NCI-H82 treated with DMSO at 0.1 percent for 48 hours (cell line): Measurements from ENCODE around the gene FAM8A1.

Experiments used
- DNase-seq: peaks from one replicate; lab custom pipeline; 2025; ENCODE audit not compliant: unreplicated experiment; lab: John Stamatoyannopoulos, UW

The FAM8A1 gene

GRCh38 chr6:17653198-17653882 lies 53.2 kb downstream of the FAM8A1 start:
- DNase-seq: no peak

GRCh38 chr6:17656092-17656491 lies 56.0 kb downstream of the FAM8A1 start:
- DNase-seq: no peak

GRCh38 chr6:17656644-17657043 lies 56.5 kb downstream of the FAM8A1 start:
- DNase-seq: no peak
